Fibroblast of skin of right biceps (primary cell): ENCODE results near the gene PLXNA2.

Experiments used
- DNase-seq: peaks from one replicate; pipeline ENCODE4 v3.0.0-alpha.2; 2013

PLXNA2 gene

GRCh38 chr1:208111646-208112190 is 132.5 kb downstream of the PLXNA2 start:
- no peak for DNase-seq

GRCh38 chr1:208110296-208110695 is 133.9 kb downstream of the PLXNA2 start:
- no peak for DNase-seq

GRCh38 chr1:208108646-208109330 is 135.4 kb downstream of the PLXNA2 start:
- DNase-seq, result no peak

GRCh38 chr1:208108213-208108608 is 136.0 kb downstream of the PLXNA2 start:
- no peak for DNase-seq

- peak; percentile 82 for DNase-seq
Measured at GRCh38 chr1:208107425-208108212, 136.6 kb downstream of the PLXNA2 start.

- no peak for DNase-seq
Measured at GRCh38 chr1:208106218-208106617, 138.0 kb downstream of the PLXNA2 start.

GRCh38 chr1:208105756-208106155 is 138.4 kb downstream of the PLXNA2 start:
- DNase-seq, result no peak

GRCh38 chr1:208103597-208104513 is 140.3 kb downstream of the PLXNA2 start:
- DNase-seq, result peak; percentile 24

- DNase-seq, result no peak
Measured at GRCh38 chr1:208101661-208102431, 142.3 kb downstream of the PLXNA2 start.

GRCh38 chr1:208100906-208101305 is 143.3 kb downstream of the PLXNA2 start:
- DNase-seq, result peak; percentile 60

GRCh38 chr1:208100106-208100505 is 144.1 kb downstream of the PLXNA2 start:
- DNase-seq, result no peak

GRCh38 chr1:208098773-208099172 is 145.4 kb downstream of the PLXNA2 start:
- DNase-seq, result no peak

- peak; percentile 55 for DNase-seq
Measured at GRCh38 chr1:208093754-208094719, 150.1 kb downstream of the PLXNA2 start.

- DNase-seq, result no peak
Measured at GRCh38 chr1:208093046-208093445, 151.1 kb downstream of the PLXNA2 start.

GRCh38 chr1:208090388-208091301 is 153.5 kb downstream of the PLXNA2 start:
- peak; percentile 58 for DNase-seq

GRCh38 chr1:208089761-208090370 is 154.3 kb downstream of the PLXNA2 start:
- no peak for DNase-seq

- no peak for DNase-seq
Measured at GRCh38 chr1:208089149-208089548, 155.0 kb downstream of the PLXNA2 start.

- DNase-seq, result peak; percentile 41
Measured at GRCh38 chr1:208088319-208088718, 155.9 kb downstream of the PLXNA2 start.
